Activated naive CD8-positive, alpha-beta T cell (primary cell): ENCODE results near the gene ABLIM2.

ENCODE experiments used
- H3K27ac Mint-ChIP-seq: one replicate; pipeline ENCODE4 v1.8.0; 2021; ENCODE audit warnings: mixed read lengths
- H3K27me3 Mint-ChIP-seq: one replicate; pipeline ENCODE4 v1.8.0; 2021; ENCODE audit warnings: mixed read lengths
- H3K36me3 Mint-ChIP-seq: one replicate; pipeline ENCODE4 v1.8.0; 2021; ENCODE audit warnings: mixed read lengths
- H3K4me1 Mint-ChIP-seq: one replicate; pipeline ENCODE4 v1.8.0; 2021; ENCODE audit warnings: low read depth, mixed read lengths
- H3K4me3 Mint-ChIP-seq: one replicate; pipeline ENCODE4 v1.8.0; 2021; ENCODE audit warnings: mild to moderate bottlenecking, mixed read lengths
- H3K9me3 Mint-ChIP-seq: one replicate; pipeline ENCODE4 v1.8.0; 2021; ENCODE audit warnings: low read depth, mixed read lengths

Gene ABLIM2

GRCh38 chr4:8097141-8097541 lies 61.5 kb downstream of the ABLIM2 start:
- H3K4me3 Mint-ChIP-seq = no peak overlapping the region
- peaks cover 13% of the 10 kb centered on the region for H3K9me3 Mint-ChIP-seq
- H3K36me3 Mint-ChIP-seq = peaks cover 12% of the 10 kb centered on the region

GRCh38 chr4:8096690-8097061 lies 61.9 kb downstream of the ABLIM2 start:
- H3K27me3 Mint-ChIP-seq = no peaks in the 10 kb centered on the region
- H3K4me3 Mint-ChIP-seq = no peak overlapping the region
- H3K4me1 Mint-ChIP-seq = no peaks in the 10 kb centered on the region
- H3K27ac Mint-ChIP-seq = no peak overlapping the region
- peaks cover 12% of the 10 kb centered on the region for H3K36me3 Mint-ChIP-seq
- H3K9me3 Mint-ChIP-seq = peaks cover 13% of the 10 kb centered on the region

More at GRCh38 chr4:8097141-8097541, 61.5 kb downstream of the ABLIM2 start:
- no peaks in the 10 kb centered on the region for H3K4me1 Mint-ChIP-seq
- H3K27me3 Mint-ChIP-seq = no peaks in the 10 kb centered on the region
- H3K27ac Mint-ChIP-seq = no peak overlapping the region

GRCh38 chr4:8095956-8096689 lies 62.5 kb downstream of the ABLIM2 start:
- H3K4me1 Mint-ChIP-seq = no peaks in the 10 kb centered on the region
- no peak overlapping the region for H3K4me3 Mint-ChIP-seq
- H3K27ac Mint-ChIP-seq = no peak overlapping the region
- H3K36me3 Mint-ChIP-seq = peaks cover 12% of the 10 kb centered on the region
- peaks cover 13% of the 10 kb centered on the region for H3K9me3 Mint-ChIP-seq
- no peaks in the 10 kb centered on the region for H3K27me3 Mint-ChIP-seq

GRCh38 chr4:8093587-8094274 lies 64.9 kb downstream of the ABLIM2 start:
- peaks cover 13% of the 10 kb centered on the region for H3K9me3 Mint-ChIP-seq
- no peak overlapping the region for H3K27ac Mint-ChIP-seq
- peaks cover 12% of the 10 kb centered on the region for H3K36me3 Mint-ChIP-seq
- H3K4me1 Mint-ChIP-seq = no peaks in the 10 kb centered on the region
- no peaks in the 10 kb centered on the region for H3K27me3 Mint-ChIP-seq
- no peak overlapping the region for H3K4me3 Mint-ChIP-seq

- peaks cover 12% of the 10 kb centered on the region for H3K36me3 Mint-ChIP-seq
- peaks cover 13% of the 10 kb centered on the region for H3K9me3 Mint-ChIP-seq
- H3K27me3 Mint-ChIP-seq = no peaks in the 10 kb centered on the region
- H3K27ac Mint-ChIP-seq = no peak overlapping the region
- H3K4me3 Mint-ChIP-seq = no peak overlapping the region
- no peaks in the 10 kb centered on the region for H3K4me1 Mint-ChIP-seq
Observed at GRCh38 chr4:8092282-8092681, 66.3 kb downstream of the ABLIM2 start.

- H3K27ac Mint-ChIP-seq = no peak overlapping the region
- peaks cover 9% of the 10 kb centered on the region for H3K36me3 Mint-ChIP-seq
Observed at GRCh38 chr4:8090744-8091301, 67.8 kb downstream of the ABLIM2 start.

GRCh38 chr4:8090312-8090711 lies 68.3 kb downstream of the ABLIM2 start:
- H3K36me3 Mint-ChIP-seq = peaks cover 5% of the 10 kb centered on the region
- H3K27ac Mint-ChIP-seq = no peak overlapping the region
- peaks cover 13% of the 10 kb centered on the region for H3K9me3 Mint-ChIP-seq
- H3K4me3 Mint-ChIP-seq = no peak overlapping the region
- no peaks in the 10 kb centered on the region for H3K27me3 Mint-ChIP-seq
- H3K4me1 Mint-ChIP-seq = no peaks in the 10 kb centered on the region

More at GRCh38 chr4:8090744-8091301, 67.8 kb downstream of the ABLIM2 start:
- H3K4me3 Mint-ChIP-seq = no peak overlapping the region
- H3K9me3 Mint-ChIP-seq = peaks cover 13% of the 10 kb centered on the region
- H3K27me3 Mint-ChIP-seq = no peaks in the 10 kb centered on the region
- no peaks in the 10 kb centered on the region for H3K4me1 Mint-ChIP-seq

GRCh38 chr4:8089862-8090261 lies 68.8 kb downstream of the ABLIM2 start:
- Mint-ChIP-seq H3K4me3 (no peak overlapping the region), H3K36me3 (peaks cover 5% of the 10 kb centered on the region), H3K27me3 (no peaks in the 10 kb centered on the region), H3K27ac (no peak overlapping the region), H3K9me3 (peaks cover 13% of the 10 kb centered on the region), H3K4me1 (no peaks in the 10 kb centered on the region)

GRCh38 chr4:8088966-8089491 lies 69.6 kb downstream of the ABLIM2 start:
- H3K4me1 Mint-ChIP-seq = no peaks in the 10 kb centered on the region
- peaks cover 5% of the 10 kb centered on the region for H3K36me3 Mint-ChIP-seq
- H3K4me3 Mint-ChIP-seq = no peak overlapping the region
- no peaks in the 10 kb centered on the region for H3K27me3 Mint-ChIP-seq
- H3K9me3 Mint-ChIP-seq = peaks cover 9% of the 10 kb centered on the region
- no peak overlapping the region for H3K27ac Mint-ChIP-seq

GRCh38 chr4:8087921-8088495 lies 70.6 kb downstream of the ABLIM2 start:
- H3K36me3 Mint-ChIP-seq = no peaks in the 10 kb centered on the region
- no peak overlapping the region for H3K4me3 Mint-ChIP-seq
- no peaks in the 10 kb centered on the region for H3K4me1 Mint-ChIP-seq
- no peak overlapping the region for H3K27ac Mint-ChIP-seq
- no peaks in the 10 kb centered on the region for H3K27me3 Mint-ChIP-seq
- H3K9me3 Mint-ChIP-seq = no peaks in the 10 kb centered on the region

GRCh38 chr4:8086783-8087445 lies 71.7 kb downstream of the ABLIM2 start:
- Mint-ChIP-seq H3K27ac (no peak overlapping the region), H3K36me3 (no peaks in the 10 kb centered on the region), H3K4me1 (no peaks in the 10 kb centered on the region), H3K27me3 (no peaks in the 10 kb centered on the region), H3K4me3 (no peak overlapping the region), H3K9me3 (no peaks in the 10 kb centered on the region)

- Mint-ChIP-seq H3K9me3 (no peaks in the 10 kb centered on the region), H3K27me3 (no peaks in the 10 kb centered on the region), H3K27ac (no peak overlapping the region)
Observed at GRCh38 chr4:8085491-8086117, 73.0 kb downstream of the ABLIM2 start.

GRCh38 chr4:8084712-8085490 lies 73.7 kb downstream of the ABLIM2 start:
- no peak overlapping the region for H3K4me3 Mint-ChIP-seq
- H3K4me1 Mint-ChIP-seq = no peaks in the 10 kb centered on the region
- no peak overlapping the region for H3K27ac Mint-ChIP-seq
- no peaks in the 10 kb centered on the region for H3K36me3 Mint-ChIP-seq
- H3K9me3 Mint-ChIP-seq = no peaks in the 10 kb centered on the region
- H3K27me3 Mint-ChIP-seq = no peaks in the 10 kb centered on the region

More at GRCh38 chr4:8085491-8086117, 73.0 kb downstream of the ABLIM2 start:
- no peaks in the 10 kb centered on the region for H3K36me3 Mint-ChIP-seq
- no peak overlapping the region for H3K4me3 Mint-ChIP-seq
- no peaks in the 10 kb centered on the region for H3K4me1 Mint-ChIP-seq
